ENCODE data around the gene NFAM1. TPM values are rescaled to one million over a fixed set of nuclear protein-coding genes. Genes with fewer than 3 reads are reported as not detected.

NFAM1 gene
- total and polyA plus RNA-seq, 8 donors = 0.74 to 28.0 (median 0.95) TPM

GRCh38 chr22:42340829-42341383, 91.3 kb downstream of the NFAM1 start:
- no peaks in the 10 kb centered on the region for H3K36me3 ChIP-seq
- H3K27ac ChIP-seq = no peak overlapping the region
- peaks cover 0 to 62% of the 10 kb centered on the region in 2 donors for H3K27me3 ChIP-seq
- DNase-seq = peak in 1 of 4 donors; percentile 60
- no peak for ATAC-seq
- intact Hi-C loops (cut with DNase I) = no loop called here
- no peak overlapping the region for H3K4me3 ChIP-seq
- peaks cover 0 to 3% of the 10 kb centered on the region in 2 donors for H3K4me1 ChIP-seq
- no peaks in the 10 kb centered on the region for H3K9me3 ChIP-seq
- no peak for TF ChIP-seq CTCF (IDR thresholded peaks at IDR 0.05)

GRCh38 chr22:42340150-42340549, 92.1 kb downstream of the NFAM1 start:
- no peak overlapping the region for H3K4me3 ChIP-seq
- no peak overlapping the region for H3K27ac ChIP-seq
- H3K27me3 ChIP-seq = peaks cover 0 to 55% of the 10 kb centered on the region in 2 donors
- no peak for DNase-seq
- H3K4me1 ChIP-seq = peaks cover 0 to 3% of the 10 kb centered on the region in 2 donors
- TF ChIP-seq CTCF (IDR thresholded peaks at IDR 0.05) = no peak
- intact Hi-C loops (cut with DNase I) = no loop called here
- H3K9me3 ChIP-seq = no peaks in the 10 kb centered on the region
- H3K36me3 ChIP-seq = no peaks in the 10 kb centered on the region
- no peak for ATAC-seq

GRCh38 chr22:42338479-42338878, 93.7 kb downstream of the NFAM1 start:
- ATAC-seq (no peak), DNase-seq (no peak)
- Histone ChIP-seq H3K27me3 (peaks cover 0 to 41% of the 10 kb centered on the region in 2 donors), H3K4me1 (peaks cover 0 to 3% of the 10 kb centered on the region in 2 donors), H3K9me3 (no peaks in the 10 kb centered on the region), H3K36me3 (no peaks in the 10 kb centered on the region), H3K27ac (no peak overlapping the region), H3K4me3 (no peak overlapping the region)
- no peak for TF ChIP-seq CTCF (IDR thresholded peaks at IDR 0.05)
- intact Hi-C loops (cut with DNase I) = no loop called here

- Histone ChIP-seq H3K27me3 (peaks cover 0 to 31% of the 10 kb centered on the region in 2 donors), H3K4me1 (no peaks in the 10 kb centered on the region), H3K36me3 (no peaks in the 10 kb centered on the region), H3K27ac (no peak overlapping the region), H3K9me3 (no peaks in the 10 kb centered on the region), H3K4me3 (no peak overlapping the region)
- no peak for DNase-seq
- TF ChIP-seq CTCF (IDR thresholded peaks at IDR 0.05) = no peak
- ATAC-seq = no peak
- intact Hi-C loops (cut with DNase I) = no loop called here
Measured at GRCh38 chr22:42337356-42337755, 94.8 kb downstream of the NFAM1 start.

- H3K9me3 ChIP-seq = no peaks in the 10 kb centered on the region
- ATAC-seq (no peak), DNase-seq (no peak)
- H3K27ac ChIP-seq = no peak overlapping the region
- TF ChIP-seq CTCF (IDR thresholded peaks at IDR 0.05) = no peak
- no peaks in the 10 kb centered on the region for H3K36me3 ChIP-seq
- intact Hi-C loops (cut with DNase I) = no loop called here
- H3K4me3 ChIP-seq = no peak overlapping the region
- H3K4me1 ChIP-seq = no peaks in the 10 kb centered on the region
- peaks cover 0 to 24% of the 10 kb centered on the region in 2 donors for H3K27me3 ChIP-seq
Measured at GRCh38 chr22:42336527-42337227, 95.5 kb downstream of the NFAM1 start.
